Body of pancreas (tissue), 4 donors: ENCODE data around the gene SLC25A13.
"Not testable (repeated sequence)": the region's sequence is repeated elsewhere in the genome, so short reads cannot be mapped to it uniquely, and the experiment has no call there.

Experiments
- CTCF ChIP-seq, 7 experiments: fragments of 450-650 bp in 4 of 7; fragments of 200-600 bp in 3 of 7; sonication (generic) in 3 of 7; IDR thresholded peaks; one replicate each; pipeline ENCODE4 v1.5.1; 2016 to 2019; ENCODE audit warnings: antibody characterized with exemption in 7 of 7
- POLR2A ChIP-seq, 3 donors: fragments of 450-650 bp; IDR thresholded peaks; one replicate each; pipeline ENCODE4 v1.6.1; 2016; ENCODE audit warnings: antibody characterized with exemption in 3 of 3, mild to moderate bottlenecking in 2 of 3

- TF ChIP-seq CTCF, POLR2A (IDR thresholded peaks at IDR 0.05): not testable (repeated sequence)
These were observed 4.9 kb upstream of the SLC25A13 start for GRCh38 chr7:96326752-96327151.
